WTC11 (cell line): ENCODE measurements around the gene GUCY1B1.

Experiments
- ETV6 ChIP-seq: sonication (generic); formaldehyde crosslinking; IDR thresholded peaks from 2 replicates; pipeline ENCODE4 v1.8.1; 2022; ENCODE audit warnings: mild to moderate bottlenecking, missing genetic modification reagents
- SP1 ChIP-seq: sonication (generic); formaldehyde crosslinking; conservative IDR thresholded peaks from 2 replicates; pipeline ENCODE4 v1.8.1; 2022; ENCODE audit warnings: missing genetic modification reagents
- ZBTB21 ChIP-seq: sonication (generic); formaldehyde crosslinking; IDR thresholded peaks from 2 replicates; pipeline ENCODE4 v1.8.1; 2023; ENCODE audit warnings: mild to moderate bottlenecking, missing genetic modification reagents, borderline replicate concordance
- TF ChIP-seq, protein P1 (sequence below): sonication (generic); formaldehyde crosslinking; IDR thresholded peaks from 2 replicates; pipeline ENCODE4 v1.8.1; 2023; ENCODE audit warnings: mild to moderate bottlenecking, moderate library complexity, missing genetic modification reagents
- TF ChIP-seq, protein P2 (sequence below): fragments of 200-600 bp; IDR thresholded peaks from 2 replicates; pipeline ENCODE4 v1.8.0; 2022; ENCODE audit warnings: antibody characterized with exemption

DNA sequence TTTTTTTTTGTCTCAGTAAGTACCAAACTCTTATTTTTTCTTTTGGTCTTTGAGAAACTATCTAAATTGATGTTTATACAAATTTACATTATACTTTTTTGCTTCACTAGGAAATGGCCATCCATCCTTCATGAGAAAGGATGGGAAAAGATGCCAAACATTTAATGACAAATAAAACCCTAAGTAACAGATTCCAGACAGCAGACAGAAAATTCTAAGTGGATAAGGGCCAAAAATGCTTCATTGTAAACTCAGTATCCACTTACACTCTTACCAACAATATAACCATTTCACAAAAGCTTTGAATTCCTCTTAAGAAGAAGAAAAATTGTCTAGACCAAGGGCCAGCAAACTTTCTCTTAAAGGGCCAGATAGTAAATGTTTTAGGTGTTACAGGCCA lies 3.5 kb downstream of the GUCY1B1 start:
- TF ChIP-seq ZBTB21 (CRISPR knock-in tag), result no peak
- TF ChIP-seq, protein P1, sequence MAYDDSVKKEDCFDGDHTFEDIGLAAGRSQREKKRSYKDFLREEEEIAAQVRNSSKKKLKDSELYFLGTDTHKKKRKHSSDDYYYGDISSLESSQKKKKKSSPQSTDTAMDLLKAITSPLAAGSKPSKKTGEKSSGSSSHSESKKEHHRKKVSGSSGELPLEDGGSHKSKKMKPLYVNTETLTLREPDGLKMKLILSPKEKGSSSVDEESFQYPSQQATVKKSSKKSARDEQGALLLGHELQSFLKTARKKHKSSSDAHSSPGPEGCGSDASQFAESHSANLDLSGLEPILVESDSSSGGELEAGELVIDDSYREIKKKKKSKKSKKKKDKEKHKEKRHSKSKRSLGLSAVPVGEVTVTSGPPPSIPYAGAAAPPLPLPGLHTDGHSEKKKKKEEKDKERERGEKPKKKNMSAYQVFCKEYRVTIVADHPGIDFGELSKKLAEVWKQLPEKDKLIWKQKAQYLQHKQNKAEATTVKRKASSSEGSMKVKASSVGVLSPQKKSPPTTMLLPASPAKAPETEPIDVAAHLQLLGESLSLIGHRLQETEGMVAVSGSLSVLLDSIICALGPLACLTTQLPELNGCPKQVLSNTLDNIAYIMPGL (CRISPR knock-in tag), result no peak
- TF ChIP-seq, protein P2, sequence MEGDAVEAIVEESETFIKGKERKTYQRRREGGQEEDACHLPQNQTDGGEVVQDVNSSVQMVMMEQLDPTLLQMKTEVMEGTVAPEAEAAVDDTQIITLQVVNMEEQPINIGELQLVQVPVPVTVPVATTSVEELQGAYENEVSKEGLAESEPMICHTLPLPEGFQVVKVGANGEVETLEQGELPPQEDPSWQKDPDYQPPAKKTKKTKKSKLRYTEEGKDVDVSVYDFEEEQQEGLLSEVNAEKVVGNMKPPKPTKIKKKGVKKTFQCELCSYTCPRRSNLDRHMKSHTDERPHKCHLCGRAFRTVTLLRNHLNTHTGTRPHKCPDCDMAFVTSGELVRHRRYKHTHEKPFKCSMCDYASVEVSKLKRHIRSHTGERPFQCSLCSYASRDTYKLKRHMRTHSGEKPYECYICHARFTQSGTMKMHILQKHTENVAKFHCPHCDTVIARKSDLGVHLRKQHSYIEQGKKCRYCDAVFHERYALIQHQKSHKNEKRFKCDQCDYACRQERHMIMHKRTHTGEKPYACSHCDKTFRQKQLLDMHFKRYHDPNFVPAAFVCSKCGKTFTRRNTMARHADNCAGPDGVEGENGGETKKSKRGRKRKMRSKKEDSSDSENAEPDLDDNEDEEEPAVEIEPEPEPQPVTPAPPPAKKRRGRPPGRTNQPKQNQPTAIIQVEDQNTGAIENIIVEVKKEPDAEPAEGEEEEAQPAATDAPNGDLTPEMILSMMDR, result no peak
- TF ChIP-seq ETV6, result no peak
- no peak for TF ChIP-seq SP1 (CRISPR knock-in tag)
